ENCODE results near the gene PCBP4. TPM values are rescaled to one million over a fixed set of nuclear protein-coding genes. Genes with fewer than 3 reads are reported as not detected.

PCBP4 gene
- total and polyA plus RNA-seq, 9 donors, result 48.0 to 91.3 (median 71.4) TPM

DNA sequence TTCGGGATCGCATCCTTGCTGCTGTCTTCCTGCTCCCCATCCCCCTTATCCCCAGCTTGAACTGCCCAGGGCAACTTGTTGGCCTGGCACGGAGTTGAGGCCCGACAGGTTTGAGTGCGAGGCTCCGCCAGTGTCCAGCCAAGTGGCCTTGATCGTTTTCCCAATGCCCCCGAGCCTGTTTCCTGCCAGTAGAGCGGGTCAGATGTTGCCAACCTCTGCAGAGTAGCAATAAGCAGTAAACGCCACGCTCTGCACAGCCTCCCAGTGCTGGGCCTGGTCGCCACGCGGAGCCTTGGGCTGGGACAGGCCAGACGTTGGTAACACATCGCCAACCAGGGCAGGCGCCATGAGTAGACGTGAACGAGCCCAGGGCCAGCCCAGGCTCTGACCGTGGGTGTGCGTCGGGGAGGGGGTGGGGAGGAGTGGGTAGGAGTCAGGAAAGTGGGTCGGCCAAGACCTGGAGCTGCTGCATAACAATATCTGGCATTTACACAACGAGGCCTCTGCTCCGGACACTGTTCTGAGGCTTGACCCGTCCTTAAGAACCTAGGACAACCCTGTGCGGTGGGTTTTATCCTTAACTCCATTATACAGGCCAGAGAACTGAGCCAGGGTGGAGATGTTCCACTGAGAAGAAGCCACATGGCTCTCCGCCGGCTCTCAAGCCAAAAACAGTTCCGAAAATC, 7.2 kb upstream of the PCBP4 start:
- H3K4me3 ChIP-seq (ENCODE audit: low read length), result peak overlapping the region; percentile 97
- H3K9me3 ChIP-seq (replicated peaks; ENCODE audit: control insufficient read depth, low read depth, low read length), result no peaks in the 10 kb centered on the region
- peak overlapping the region; percentile 95 for H3K27ac ChIP-seq (ENCODE audit: low read length)
- no peak for DNase-seq
- H3K4me1 ChIP-seq (ENCODE audit: control insufficient read depth, insufficient read depth, low read length), result peaks cover 30% of the 10 kb centered on the region
- H3K27me3 ChIP-seq (ENCODE audit: control insufficient read depth, insufficient read depth, low read length), result no peaks in the 10 kb centered on the region
- peaks cover 11% of the 10 kb centered on the region for H3K36me3 ChIP-seq (ENCODE audit: control insufficient read depth, insufficient read depth, low read length)
- 27% methylated on average over 24 of the region's 30 CpGs for WGBS (ENCODE audit: insufficient coverage)

DNA sequence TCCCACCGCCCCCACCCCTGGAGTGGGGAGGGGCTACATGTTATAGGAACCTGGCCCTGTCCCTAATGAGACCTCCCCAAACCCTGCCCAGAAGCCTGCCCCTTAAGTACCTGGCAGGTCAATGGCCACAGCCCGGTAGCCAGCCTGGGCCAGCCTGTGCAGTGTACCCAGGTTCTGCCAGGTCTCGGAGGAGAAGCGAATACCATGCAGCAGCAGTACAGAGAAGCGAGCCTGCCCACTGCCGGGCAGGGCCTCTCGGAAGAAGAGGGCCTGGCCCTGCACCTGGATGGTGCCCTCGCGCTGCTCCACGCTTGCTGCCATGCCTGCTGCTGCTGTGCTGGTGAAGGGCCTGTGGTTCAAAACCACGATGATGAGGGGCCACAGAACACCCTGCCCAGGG, 4.1 kb upstream of the PCBP4 start:
- no peaks in the 10 kb centered on the region for H3K9me3 ChIP-seq (replicated peaks; ENCODE audit: control insufficient read depth, low read depth, low read length)
- 91% methylated on average over 10 of the region's 11 CpGs for WGBS (ENCODE audit: insufficient coverage)
- H3K4me1 ChIP-seq (ENCODE audit: control insufficient read depth, insufficient read depth, low read length), result peaks cover 52% of the 10 kb centered on the region
- no peak overlapping the region for H3K4me3 ChIP-seq (ENCODE audit: low read length)
- H3K36me3 ChIP-seq (ENCODE audit: control insufficient read depth, insufficient read depth, low read length), result peaks cover 11% of the 10 kb centered on the region
- H3K27ac ChIP-seq (ENCODE audit: low read length), result no peak overlapping the region
- no peak for DNase-seq
- no peaks in the 10 kb centered on the region for H3K27me3 ChIP-seq (ENCODE audit: control insufficient read depth, insufficient read depth, low read length)

DNA sequence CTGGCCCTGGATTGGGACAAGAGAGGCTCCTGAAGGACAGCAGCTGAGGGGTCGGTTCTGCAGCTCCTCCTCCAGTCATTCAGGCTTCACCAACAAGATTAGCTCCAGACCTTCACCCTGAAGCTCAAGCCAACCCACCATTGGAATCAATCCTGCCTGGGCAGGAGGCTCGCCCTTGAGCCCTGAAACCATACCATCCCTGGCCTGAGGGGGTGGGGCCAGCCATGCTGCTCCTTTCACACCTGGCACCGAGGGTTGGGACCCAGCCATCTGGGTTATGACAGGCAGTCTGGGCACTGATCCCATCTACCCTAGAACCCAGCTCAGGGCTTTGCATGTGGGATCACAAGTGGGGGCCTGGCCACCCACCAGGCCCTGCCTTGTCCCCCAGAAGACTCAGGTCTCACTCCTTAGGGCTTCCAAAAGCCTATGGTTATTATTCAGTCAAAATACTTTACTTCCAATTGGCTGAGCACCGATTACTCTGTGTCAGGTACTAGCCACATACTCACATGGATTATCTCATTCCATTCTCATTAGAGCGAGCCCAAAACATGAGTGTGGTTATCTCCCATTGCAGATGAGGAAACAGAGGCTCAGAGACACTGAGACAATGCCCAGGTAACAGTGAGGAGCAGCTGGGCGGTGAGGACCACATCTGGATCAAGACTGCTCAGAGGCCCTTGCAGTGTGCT, 3.5 kb upstream of the PCBP4 start:
- no peaks in the 10 kb centered on the region for H3K27me3 ChIP-seq (ENCODE audit: control insufficient read depth, insufficient read depth, low read length)
- peaks cover 53% of the 10 kb centered on the region for H3K4me1 ChIP-seq (ENCODE audit: control insufficient read depth, insufficient read depth, low read length)
- DNase-seq, result no peak
- H3K4me3 ChIP-seq (ENCODE audit: low read length), result no peak overlapping the region
- no peak overlapping the region for H3K27ac ChIP-seq (ENCODE audit: low read length)
- H3K36me3 ChIP-seq (ENCODE audit: control insufficient read depth, insufficient read depth, low read length), result peaks cover 11% of the 10 kb centered on the region
- H3K9me3 ChIP-seq (replicated peaks; ENCODE audit: control insufficient read depth, low read depth, low read length), result no peaks in the 10 kb centered on the region
- 80% methylated on average over 5 of the region's 6 CpGs for WGBS (ENCODE audit: insufficient coverage)

DNA sequence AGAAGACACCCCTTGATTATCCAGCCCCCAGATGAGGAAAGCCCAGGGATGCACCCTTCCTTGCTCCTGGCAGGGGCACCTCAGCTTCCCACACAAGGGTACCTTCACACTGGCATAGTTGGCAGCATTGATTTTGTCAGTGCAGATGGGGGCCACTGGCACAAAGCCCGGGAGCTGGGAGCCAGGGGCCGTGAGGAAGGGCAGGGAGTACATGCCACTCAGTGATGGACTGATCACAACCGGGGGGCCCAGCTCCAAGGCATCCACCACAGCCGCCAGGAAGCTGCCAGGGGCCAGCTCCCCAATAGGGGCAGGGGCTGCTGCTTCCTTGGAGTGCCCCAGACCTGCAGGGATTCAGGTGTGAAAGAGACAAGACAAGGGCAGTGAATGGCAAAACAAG, 2.6 kb upstream of the PCBP4 start:
- Histone ChIP-seq H3K27ac (ENCODE audit: low read length) (no peak overlapping the region), H3K4me3 (ENCODE audit: low read length) (no peak overlapping the region), H3K36me3 (ENCODE audit: control insufficient read depth, insufficient read depth, low read length) (peaks cover 13% of the 10 kb centered on the region), H3K4me1 (ENCODE audit: control insufficient read depth, insufficient read depth, low read length) (peaks cover 55% of the 10 kb centered on the region), H3K27me3 (ENCODE audit: control insufficient read depth, insufficient read depth, low read length) (no peaks in the 10 kb centered on the region), H3K9me3 (replicated peaks; ENCODE audit: control insufficient read depth, low read depth, low read length) (no peaks in the 10 kb centered on the region)
- WGBS (ENCODE audit: insufficient coverage), result 75% methylated on average over 3 of the region's 4 CpGs
- DNase-seq, result no peak

DNA sequence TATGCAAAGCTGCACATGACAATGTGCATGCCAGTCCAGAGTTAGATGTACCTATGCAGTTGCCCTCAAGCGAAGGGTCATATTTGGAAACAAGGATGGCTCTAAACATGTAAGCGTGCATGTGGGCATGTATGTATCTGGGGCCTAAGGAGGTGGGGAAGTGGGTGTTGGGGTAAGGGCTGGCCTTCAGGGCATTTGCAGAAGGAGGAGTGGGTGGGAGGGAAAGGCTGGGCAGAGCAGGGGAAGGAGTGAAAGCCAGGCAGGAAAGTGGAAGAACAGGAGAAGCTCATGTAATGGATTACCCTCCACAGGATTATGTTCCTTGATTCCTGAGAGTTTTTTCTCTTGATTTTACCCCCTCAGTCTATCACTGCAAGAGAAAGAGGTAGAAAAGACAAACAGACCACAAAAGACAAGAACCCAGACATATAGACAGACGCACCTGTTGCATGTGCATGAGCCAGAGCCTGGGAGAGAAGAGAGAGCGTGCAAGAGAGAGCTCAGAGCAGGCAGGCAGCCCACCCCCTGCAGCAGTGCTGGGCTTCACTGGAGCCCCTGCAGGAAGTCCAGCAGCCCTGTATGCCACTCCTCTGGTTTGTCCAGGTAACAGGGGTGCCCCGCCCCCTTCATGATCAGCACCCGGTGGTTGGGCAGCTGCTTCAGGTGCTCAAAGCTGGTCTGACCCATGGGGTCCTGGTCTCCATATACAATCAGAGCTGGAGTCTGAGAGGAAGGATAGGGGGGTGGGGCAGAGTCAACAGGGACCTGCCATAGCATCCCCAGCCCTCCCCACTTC, 1.8 kb upstream of the PCBP4 start:
- Histone ChIP-seq H3K27me3 (ENCODE audit: control insufficient read depth, insufficient read depth, low read length) (no peaks in the 10 kb centered on the region), H3K9me3 (replicated peaks; ENCODE audit: control insufficient read depth, low read depth, low read length) (no peaks in the 10 kb centered on the region), H3K36me3 (ENCODE audit: control insufficient read depth, insufficient read depth, low read length) (peaks cover 13% of the 10 kb centered on the region), H3K27ac (ENCODE audit: low read length) (no peak overlapping the region), H3K4me1 (ENCODE audit: control insufficient read depth, insufficient read depth, low read length) (peaks cover 55% of the 10 kb centered on the region), H3K4me3 (ENCODE audit: low read length) (no peak overlapping the region)
- DNase-seq, result no peak
- WGBS (ENCODE audit: insufficient coverage), result 87% methylated on average over 4 of the region's 6 CpGs

DNA sequence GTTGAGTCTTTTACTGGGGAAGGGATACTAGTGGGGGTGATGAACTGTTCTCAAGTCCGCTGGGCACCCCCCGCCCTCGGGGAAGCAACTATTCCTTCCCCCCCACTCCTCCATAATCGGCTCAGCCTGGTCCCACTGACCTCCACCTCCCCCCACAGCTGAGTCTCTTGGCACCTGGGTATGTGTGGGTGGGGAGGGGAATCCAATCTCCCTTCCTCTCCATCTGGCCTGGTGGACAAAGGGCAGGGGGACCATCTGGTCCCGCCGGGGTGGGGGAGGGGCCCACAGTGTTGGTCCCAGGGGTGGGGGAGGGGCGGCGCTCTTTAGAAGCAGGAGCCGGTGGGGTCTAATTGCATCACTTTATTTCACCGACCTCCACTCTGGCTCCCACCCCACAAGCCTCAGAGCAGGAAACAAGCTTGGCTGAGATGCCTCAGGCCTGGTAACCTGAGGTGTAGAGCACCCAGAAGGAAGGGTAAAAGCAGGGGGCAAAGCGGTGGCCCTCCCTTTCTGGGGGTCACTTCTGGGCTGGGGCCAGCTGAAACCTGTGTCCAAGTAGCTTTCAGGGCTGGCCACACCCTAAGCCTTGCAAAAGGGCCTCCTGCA, 1.0 kb upstream of the PCBP4 start:
- Histone ChIP-seq H3K4me1 (ENCODE audit: control insufficient read depth, insufficient read depth, low read length) (peaks cover 57% of the 10 kb centered on the region), H3K4me3 (ENCODE audit: low read length) (peak overlapping the region; percentile 57), H3K9me3 (replicated peaks; ENCODE audit: control insufficient read depth, low read depth, low read length) (no peaks in the 10 kb centered on the region), H3K27me3 (ENCODE audit: control insufficient read depth, insufficient read depth, low read length) (no peaks in the 10 kb centered on the region), H3K27ac (ENCODE audit: low read length) (peak overlapping the region; percentile 85), H3K36me3 (ENCODE audit: control insufficient read depth, insufficient read depth, low read length) (peaks cover 13% of the 10 kb centered on the region)
- WGBS (ENCODE audit: insufficient coverage), result 43% methylated on average over 1 of the region's 11 CpGs
- DNase-seq, result peak; percentile 71

DNA sequence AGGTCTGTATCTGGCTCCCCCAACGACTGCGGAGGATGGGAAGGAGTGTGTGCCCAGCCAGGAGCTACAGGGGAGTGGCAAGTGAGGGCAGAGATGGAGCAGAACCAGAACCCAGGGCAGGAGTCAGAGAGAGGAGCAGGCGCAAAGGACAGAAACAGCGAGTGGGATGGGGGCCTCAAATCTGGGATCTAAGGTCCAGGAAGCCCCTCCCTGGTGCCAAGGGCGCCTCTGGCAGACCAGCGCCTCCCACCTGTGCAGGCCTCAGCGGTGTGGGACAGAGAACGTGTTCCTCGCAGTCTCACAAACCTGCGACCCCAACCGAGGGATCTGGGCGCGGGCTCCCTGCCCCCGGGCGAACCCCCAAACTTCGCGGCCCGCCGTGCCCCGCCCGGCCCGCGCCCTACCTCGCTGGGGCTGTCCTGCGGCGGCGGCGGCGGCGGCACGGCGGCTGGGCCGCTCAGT, 301 bp downstream of the PCBP4 start:
- Histone ChIP-seq H3K4me3 (ENCODE audit: low read length) (peak overlapping the region; percentile 78), H3K27me3 (ENCODE audit: control insufficient read depth, insufficient read depth, low read length) (no peaks in the 10 kb centered on the region), H3K9me3 (replicated peaks; ENCODE audit: control insufficient read depth, low read depth, low read length) (no peaks in the 10 kb centered on the region), H3K4me1 (ENCODE audit: control insufficient read depth, insufficient read depth, low read length) (peaks cover 69% of the 10 kb centered on the region), H3K27ac (ENCODE audit: low read length) (peak overlapping the region; percentile 82), H3K36me3 (ENCODE audit: control insufficient read depth, insufficient read depth, low read length) (peaks cover 13% of the 10 kb centered on the region)
- under 1% methylated on average over 31 of the region's 33 CpGs for WGBS (ENCODE audit: insufficient coverage)
- peak; percentile 45 for DNase-seq

DNA sequence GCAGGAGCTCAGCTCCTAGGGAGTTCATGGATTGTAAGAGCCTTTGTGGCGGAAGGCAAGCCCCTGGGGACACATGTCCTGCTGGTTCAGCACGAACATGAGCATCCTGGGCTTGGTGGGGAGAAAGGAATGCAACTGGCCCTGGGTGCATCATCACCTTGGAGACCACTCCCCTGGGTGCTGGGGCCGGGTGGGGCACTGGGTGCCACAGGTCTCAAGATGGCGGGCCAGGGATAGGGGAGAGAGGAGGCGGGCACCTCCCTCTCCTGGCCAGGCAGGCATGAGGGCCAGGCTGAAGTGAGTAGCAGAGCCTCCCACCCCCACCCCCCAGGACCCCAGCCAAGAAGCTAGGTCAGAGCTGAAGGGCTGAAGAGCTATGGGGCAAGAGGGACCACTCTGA, 768 bp downstream of the PCBP4 start:
- H3K36me3 ChIP-seq (ENCODE audit: control insufficient read depth, insufficient read depth, low read length), result peaks cover 12% of the 10 kb centered on the region
- no peaks in the 10 kb centered on the region for H3K27me3 ChIP-seq (ENCODE audit: control insufficient read depth, insufficient read depth, low read length)
- peaks cover 74% of the 10 kb centered on the region for H3K4me1 ChIP-seq (ENCODE audit: control insufficient read depth, insufficient read depth, low read length)
- WGBS (ENCODE audit: insufficient coverage), result 48% methylated on average over 2 of the region's 5 CpGs
- peak overlapping the region; percentile 82 for H3K27ac ChIP-seq (ENCODE audit: low read length)
- peak overlapping the region; percentile 78 for H3K4me3 ChIP-seq (ENCODE audit: low read length)
- no peaks in the 10 kb centered on the region for H3K9me3 ChIP-seq (replicated peaks; ENCODE audit: control insufficient read depth, low read depth, low read length)
- DNase-seq, result no peak

DNA sequence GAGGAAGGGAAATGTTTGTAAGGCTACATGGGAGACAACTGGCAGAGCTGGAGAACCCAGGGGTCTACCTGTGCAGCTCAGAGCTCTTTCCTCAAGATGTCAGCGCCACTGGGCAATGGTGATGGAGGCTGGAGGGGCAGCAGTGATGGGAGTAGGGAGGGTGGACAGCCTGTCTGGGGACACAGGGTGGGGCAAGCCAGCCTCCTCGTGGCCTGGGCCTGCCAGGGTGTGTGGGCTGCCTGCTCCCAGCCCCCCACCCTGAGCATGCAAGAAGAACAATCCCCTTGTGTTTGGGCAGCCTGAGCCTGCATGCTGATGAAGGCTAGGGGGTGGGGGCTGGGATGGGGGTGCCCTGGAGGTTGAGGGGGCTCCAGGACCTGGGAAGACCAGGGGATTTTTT, 1.2 kb downstream of the PCBP4 start:
- no CpG with 5 or more reads among the region's 2 CpGs for WGBS (ENCODE audit: insufficient coverage)
- peak overlapping the region; percentile 78 for H3K4me3 ChIP-seq (ENCODE audit: low read length)
- H3K36me3 ChIP-seq (ENCODE audit: control insufficient read depth, insufficient read depth, low read length), result peaks cover 14% of the 10 kb centered on the region
- H3K9me3 ChIP-seq (replicated peaks; ENCODE audit: control insufficient read depth, low read depth, low read length), result no peaks in the 10 kb centered on the region
- H3K27ac ChIP-seq (ENCODE audit: low read length), result no peak overlapping the region
- no peaks in the 10 kb centered on the region for H3K27me3 ChIP-seq (ENCODE audit: control insufficient read depth, insufficient read depth, low read length)
- H3K4me1 ChIP-seq (ENCODE audit: control insufficient read depth, insufficient read depth, low read length), result peaks cover 75% of the 10 kb centered on the region
- DNase-seq, result no peak

DNA sequence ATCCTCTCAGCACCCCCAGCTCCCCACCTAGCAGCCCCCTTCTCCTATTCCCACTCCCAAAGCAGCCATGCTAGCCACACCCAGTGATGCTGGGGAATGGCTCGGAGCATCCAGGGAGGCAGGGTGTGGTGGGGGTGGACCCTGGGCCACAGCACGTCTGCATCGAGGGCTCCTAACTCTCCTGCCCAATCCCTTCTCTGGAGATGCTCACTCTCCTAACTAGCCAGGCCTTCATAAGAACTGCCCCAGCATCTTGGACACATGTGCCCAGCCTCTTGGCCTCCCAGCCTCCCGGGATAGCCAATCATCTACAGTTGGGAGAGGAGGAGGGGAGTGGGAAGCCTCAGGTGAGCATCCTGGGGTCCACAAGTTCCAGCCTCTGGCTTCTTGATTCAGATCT, 2.7 kb downstream of the PCBP4 start:
- Histone ChIP-seq H3K4me1 (ENCODE audit: control insufficient read depth, insufficient read depth, low read length) (peaks cover 71% of the 10 kb centered on the region), H3K4me3 (ENCODE audit: low read length) (no peak overlapping the region), H3K27me3 (ENCODE audit: control insufficient read depth, insufficient read depth, low read length) (no peaks in the 10 kb centered on the region), H3K36me3 (ENCODE audit: control insufficient read depth, insufficient read depth, low read length) (peaks cover 20% of the 10 kb centered on the region), H3K27ac (ENCODE audit: low read length) (peak overlapping the region; percentile 60), H3K9me3 (replicated peaks; ENCODE audit: control insufficient read depth, low read depth, low read length) (no peaks in the 10 kb centered on the region)
- no peak for DNase-seq
- 80% methylated on average over 1 of the region's 4 CpGs for WGBS (ENCODE audit: insufficient coverage)

Measured in muscle of leg (tissue), 11 donors.